Left forelimb (tissue), 1 donor: Measurements from ENCODE around the gene SLC1A7.

ENCODE experiments used
- DNase-seq: peaks from one replicate; pipeline ENCODE4 v3.0.0-alpha.2; 2018; ENCODE audit warnings: low spot score

Gene SLC1A7

GRCh38 chr1:53075761-53076163 lies 66.7 kb downstream of the SLC1A7 start:
- no peak for DNase-seq

GRCh38 chr1:53075206-53075605 lies 67.2 kb downstream of the SLC1A7 start:
- no peak for DNase-seq

DNA sequence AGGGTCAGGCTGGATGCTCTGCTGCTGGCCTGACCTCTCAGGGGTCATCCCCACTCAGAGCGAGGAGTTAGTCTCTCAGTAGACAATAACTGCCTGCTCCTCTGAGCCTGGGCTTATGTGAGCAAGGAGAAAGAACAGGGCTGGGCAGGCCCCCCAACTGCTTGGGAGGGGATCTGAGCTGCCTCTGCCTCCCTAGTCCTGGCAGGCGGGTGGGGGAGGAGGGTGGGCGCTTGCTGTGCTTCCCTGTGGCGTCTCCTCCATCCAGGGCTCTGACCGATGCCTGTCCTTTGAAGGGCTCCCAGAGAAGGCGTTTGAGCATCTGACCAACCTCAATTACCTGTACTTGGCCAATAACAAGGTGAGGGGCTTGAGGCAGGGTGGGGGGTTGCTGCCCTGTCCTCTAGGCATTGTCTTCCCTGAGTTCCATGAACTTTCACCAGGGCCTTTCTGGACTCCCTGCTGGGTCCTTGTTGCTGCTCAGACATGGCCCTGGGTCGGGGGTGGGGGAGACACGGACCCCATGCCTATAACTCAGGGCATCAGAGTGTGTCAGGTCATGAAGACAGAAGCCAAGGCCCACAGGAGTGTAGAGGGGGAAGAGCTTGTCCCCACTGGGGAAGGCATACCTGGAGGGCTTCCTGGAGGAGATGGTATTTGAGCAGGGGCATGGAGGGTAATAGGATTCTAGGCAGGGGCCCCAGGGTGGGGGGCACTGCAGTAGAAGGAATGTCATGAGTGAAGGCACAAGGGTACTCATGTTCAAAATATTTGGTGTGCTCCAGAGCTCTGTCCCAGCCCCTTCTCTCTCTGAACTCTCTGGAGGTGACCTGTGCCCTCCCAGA lies 67.9 kb downstream of the SLC1A7 start:
- peak; percentile 49 for DNase-seq

GRCh38 chr1:53073868-53074311 lies 68.5 kb downstream of the SLC1A7 start:
- DNase-seq, result peak; percentile 67

GRCh38 chr1:53073287-53073686 lies 69.2 kb downstream of the SLC1A7 start:
- DNase-seq, result no peak

GRCh38 chr1:53071915-53072314 lies 70.5 kb downstream of the SLC1A7 start:
- DNase-seq, result no peak

- DNase-seq, result no peak
Measured at GRCh38 chr1:53071167-53071865, 71.1 kb downstream of the SLC1A7 start.

DNA sequence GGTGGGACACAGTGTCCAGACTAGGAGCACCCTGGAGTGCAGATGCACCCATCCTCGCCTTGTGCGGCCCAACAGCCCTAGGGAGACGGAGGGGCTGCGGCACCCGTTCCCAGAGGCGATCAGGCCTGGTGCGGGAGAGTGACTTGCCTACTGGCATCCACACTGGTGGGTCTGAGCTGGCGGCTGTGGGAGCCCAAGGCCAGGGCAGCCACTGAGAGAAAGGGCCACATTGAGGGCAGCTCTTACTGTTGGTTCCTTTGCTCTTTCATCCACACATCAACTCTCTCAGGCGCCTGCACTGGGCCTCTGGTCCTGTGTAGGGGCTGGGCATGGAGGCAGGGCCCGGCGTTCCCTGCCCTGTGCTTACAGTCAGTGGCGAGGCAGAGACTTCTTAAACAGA lies 71.8 kb downstream of the SLC1A7 start:
- DNase-seq, result peak; percentile 60

DNA sequence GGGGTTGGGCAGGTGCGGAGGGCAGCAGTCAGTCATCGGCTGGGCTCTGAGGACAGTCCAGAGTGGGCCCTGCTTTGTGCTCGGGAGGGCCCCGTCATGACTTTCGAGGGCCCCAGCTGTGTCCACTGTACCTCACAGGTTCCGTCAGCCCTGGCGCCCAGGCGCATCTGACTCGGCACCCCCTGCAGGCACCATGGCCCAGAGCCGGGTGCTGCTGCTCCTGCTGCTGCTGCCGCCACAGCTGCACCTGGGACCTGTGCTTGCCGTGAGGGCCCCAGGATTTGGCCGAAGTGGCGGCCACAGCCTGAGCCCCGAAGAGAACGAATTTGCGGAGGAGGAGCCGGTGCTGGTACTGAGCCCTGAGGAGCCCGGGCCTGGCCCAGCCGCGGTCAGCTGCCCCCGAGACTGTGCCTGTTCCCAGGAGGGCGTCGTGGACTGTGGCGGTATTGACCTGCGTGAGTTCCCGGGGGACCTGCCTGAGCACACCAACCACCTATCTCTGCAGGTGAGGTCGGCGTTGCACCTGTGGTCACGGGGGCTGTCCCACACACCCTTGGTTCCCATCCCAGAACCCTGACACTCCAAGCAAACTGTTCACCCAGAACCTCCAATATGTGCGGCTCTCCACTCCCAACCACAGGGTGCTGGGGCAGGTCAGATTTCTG lies 72.6 kb downstream of the SLC1A7 start:
- peak; percentile 42 for DNase-seq

DNA sequence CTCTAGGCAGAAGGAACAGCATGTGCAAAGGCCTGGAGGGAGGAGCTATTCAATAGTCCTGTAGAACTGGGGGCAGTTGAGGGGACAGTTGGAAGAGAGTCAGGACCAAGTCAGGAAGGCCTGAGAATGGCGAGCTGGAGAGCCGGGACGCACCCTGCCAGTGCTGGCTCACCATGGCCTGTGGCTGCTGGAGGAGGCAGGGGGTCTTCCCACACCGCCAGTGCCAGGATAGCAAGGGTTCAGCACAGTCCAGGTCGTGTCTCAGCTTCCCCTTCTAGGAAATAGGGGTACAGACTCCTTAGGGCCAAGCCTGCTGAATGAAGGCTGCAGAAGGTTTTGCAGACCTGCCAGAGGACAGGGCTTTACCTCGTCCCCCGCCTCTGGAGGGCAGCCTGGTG lies 73.2 kb downstream of the SLC1A7 start:
- DNase-seq, result peak; percentile 44

- peak; percentile 51 for DNase-seq
Measured at GRCh38 chr1:53068314-53069099, 73.9 kb downstream of the SLC1A7 start.

- no peak for DNase-seq
Measured at GRCh38 chr1:53067886-53068285, 74.6 kb downstream of the SLC1A7 start.

- peak; percentile 59 for DNase-seq
Measured at GRCh38 chr1:53066891-53067738, 75.3 kb downstream of the SLC1A7 start.

DNA sequence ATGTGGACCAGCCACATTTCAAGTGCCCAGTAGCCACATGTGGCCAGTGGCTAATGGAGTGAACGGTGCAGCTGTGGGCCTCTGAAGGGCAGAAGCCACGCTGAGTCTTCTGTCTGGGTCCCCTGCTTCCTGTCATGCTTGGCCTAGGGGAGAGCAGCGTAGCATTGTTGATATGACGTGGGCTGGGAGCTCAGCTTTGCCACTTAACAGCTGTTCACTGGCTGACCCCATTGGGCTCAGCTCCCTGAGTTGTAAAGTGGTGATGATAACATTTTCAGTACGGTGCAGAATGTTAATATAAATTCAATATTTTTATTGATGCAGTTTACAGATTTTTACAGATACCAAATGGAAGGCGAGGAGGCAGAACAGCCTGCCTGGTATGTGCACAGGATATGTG lies 76.0 kb downstream of the SLC1A7 start:
- DNase-seq, result no peak

- no peak for DNase-seq
Measured at GRCh38 chr1:53065391-53065790, 77.0 kb downstream of the SLC1A7 start.

DNA sequence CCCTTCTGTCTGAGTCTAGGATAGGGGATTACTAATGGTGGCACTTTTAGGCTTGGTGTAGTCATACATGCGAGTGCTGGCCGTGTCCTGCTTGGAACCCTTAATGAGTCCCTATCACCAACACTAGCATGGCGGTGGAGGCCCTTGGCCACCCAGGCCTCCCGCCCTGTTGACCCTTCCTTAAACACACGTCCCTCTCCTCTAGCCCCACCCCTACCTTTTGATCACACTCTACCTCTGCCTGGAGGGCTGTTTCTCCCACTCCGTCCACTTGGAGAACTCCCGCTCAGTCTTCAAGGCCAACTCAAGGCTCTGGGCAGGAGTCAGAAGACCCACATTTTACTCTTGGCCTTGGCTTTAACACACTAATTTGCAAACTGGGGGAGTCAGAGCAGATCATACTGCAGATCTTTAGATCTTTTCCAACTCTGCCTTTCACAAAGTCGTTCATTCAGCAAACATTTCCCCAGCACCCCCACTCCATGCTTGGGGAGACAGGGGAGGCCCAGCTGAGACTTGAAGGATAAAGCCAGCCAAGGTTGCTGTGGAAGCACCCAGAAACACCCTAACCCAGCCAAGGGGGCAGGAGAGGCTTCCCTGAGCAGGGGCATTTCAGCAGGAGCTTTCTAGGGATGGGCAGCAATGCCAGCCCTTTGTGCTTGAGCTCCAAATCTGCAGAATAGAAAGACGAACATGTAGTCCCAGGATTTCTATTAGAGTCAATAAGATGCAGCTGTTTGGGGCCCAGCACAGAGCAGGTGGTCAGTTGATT lies 78.5 kb downstream of the SLC1A7 start:
- no peak for DNase-seq

DNA sequence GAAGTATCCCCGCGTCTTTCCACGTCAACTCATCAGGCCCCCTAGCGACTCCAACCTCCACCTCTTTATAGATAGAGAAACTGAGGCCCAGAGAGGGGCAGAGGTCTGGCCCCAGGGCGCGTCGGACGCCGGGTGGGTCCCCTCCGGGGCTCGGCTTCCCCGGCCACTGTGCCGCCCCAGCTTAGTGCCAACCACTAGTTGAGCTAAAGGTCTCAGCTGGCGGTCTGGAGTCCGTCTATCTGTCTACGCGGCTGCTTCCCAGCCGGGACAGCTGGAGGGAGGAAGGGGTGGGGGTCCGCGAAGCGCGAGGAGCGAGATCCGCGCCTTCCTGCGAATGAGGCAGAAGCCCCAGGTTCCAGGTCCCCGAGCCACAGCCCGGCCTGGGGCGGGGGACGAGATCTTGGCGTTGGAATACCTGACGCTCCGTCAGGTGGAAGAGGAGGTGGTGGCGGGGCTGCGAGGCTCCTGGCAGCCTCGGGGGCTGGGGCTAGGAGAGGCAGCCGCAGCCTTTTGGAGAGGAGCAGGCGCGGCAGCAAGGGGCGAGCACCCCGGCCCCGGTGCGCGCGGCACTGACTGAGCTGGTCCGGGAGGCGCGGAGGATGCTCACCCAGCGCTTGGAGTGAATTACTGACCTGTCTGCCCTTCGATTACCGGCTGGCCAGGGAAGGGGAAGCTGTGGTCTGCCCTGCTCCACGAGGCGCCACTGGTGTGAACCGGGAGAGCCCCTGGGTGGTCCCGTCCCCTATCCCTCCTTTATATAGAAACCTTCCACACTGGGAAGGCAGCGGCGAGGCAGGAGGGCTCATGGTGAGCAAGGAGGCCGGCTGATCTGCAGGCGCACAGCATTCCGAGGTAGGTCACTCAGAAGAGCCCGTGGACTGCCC lies 79.5 kb downstream of the SLC1A7 start:
- DNase-seq, result peak; percentile 65

GRCh38 chr1:53061859-53062707 lies 80.4 kb downstream of the SLC1A7 start, which contains the start of gene PODN:
Gene PODN, plus strand, starts transcription at chr1:53062213. Its CDS starts 7,643 bp downstream, at chr1:53069856.
- peak; percentile 74 for DNase-seq
